ENCODE results near the gene NAV2.

NAV2 gene

DNA sequence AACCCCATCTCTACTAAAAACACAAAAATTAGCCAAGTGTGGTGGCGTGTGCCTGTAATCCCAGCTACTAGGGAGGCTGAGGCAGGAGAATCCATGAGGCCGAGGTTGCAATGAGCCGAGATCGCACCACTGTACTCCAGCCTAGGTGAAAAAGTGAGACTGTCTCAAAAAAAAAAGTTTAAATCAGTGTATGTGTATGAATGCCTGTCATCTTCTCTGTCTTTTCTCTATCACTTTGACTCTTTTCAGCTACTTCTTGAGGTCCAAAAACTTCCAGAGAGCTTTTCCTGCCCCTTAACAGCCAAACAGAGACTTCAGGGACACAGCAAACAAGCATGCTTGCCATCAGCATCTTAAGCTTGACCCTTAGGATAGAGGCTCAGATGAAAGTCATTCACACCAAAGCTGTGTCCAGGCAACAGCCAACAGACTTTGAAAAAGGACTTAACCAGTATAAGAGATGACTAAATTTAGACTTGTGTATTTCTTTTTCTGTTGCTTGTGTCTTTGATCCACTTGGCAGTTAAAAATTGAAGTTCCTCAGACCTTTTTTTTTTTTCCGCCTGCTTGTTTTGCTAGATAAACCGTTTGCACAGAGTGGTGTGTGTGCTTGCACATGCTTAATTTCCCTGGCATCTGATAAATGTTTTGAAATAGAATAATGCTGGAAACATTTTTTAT lies 295.7 kb downstream of the NAV2 start:
- in situ Hi-C loops (cut with HindIII; ENCODE audit: low sequenced_read_pairs): no loop called here

DNA sequence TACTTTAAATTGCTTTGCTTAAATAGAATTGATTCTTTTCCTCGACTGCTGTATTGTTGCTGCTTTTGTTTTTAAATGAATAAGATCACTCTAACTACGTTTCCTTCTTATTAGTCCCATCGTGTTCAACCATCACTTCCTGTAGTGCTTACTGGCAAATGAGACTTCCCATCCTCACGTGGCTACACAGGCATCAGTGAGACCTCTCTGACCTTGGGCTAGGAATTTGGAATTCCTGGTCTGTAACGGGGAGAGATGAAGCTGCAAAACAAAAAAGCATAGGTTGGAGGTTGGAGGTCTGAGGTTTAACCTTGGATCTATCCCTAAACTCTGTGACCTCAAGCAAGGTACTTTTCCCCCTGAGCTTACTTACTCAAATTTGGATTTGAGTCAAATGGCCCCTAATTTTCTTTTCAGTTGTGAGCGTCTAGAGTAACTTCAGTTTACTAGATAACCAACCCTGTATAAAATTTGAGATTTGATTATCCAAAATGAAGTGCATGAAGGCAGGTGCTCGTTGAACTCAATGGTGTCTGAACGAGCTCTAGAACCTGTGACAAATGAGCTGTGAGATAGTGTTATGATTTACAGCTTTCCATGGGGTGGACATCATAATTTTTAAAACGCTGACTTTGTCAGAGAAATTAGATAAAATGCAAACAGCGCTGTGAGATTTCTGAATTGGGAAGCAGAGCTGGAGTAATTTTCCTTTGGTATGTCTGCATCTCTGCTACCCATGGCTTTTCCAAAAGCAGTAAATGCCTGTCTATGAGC lies 296.4 kb downstream of the NAV2 start:
- in situ Hi-C loops (cut with HindIII; ENCODE audit: low sequenced_read_pairs): no loop called here

GRCh38 chr11:20010156-20010850 lies 297.7 kb downstream of the NAV2 start:
- in situ Hi-C loops (cut with HindIII; ENCODE audit: low sequenced_read_pairs): no loop called here

GRCh38 chr11:20010851-20011225 lies 298.2 kb downstream of the NAV2 start:
- in situ Hi-C loops (cut with HindIII; ENCODE audit: low sequenced_read_pairs): no loop called here

- in situ Hi-C loops (cut with HindIII; ENCODE audit: low sequenced_read_pairs): no loop called here
These were observed 298.8 kb downstream of the NAV2 start for GRCh38 chr11:20011307-20011951.

DNA sequence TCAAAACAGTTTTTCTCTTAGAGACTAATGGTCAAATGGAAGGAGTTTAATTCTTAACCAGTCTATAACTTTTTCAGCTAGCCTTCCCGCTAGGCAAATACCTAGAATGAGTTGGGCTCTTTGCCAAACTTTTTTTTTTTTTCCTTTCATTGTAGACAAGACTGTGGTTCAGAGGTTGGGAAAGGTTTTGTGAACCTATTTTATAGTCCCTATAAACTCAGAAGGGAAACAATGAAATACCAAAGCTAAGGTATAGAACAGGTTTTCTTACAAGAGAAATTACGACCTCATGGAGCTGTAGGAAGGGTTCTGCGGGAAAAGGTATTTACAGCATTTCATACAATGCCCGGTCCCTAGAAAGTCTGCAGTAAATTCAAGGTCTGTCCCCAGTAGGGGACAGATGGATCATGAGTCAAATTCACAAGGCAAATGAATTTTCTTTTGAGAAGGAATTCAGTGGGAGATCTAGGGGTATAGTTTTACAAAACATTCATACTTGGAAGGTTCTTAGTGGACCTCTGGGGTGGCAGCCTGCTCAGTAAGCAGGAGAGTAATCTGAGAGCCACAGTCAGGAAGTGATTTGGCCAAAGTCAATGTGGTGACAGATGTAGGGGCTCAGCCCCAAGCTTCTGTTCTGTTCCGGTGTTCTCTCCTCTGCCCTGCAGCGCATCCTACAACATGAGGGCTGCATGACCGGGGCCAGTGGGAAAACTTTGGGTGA lies 300.9 kb downstream of the NAV2 start:
- in situ Hi-C loops (cut with HindIII; ENCODE audit: low sequenced_read_pairs): no loop called here

- in situ Hi-C loops (cut with HindIII; ENCODE audit: low sequenced_read_pairs): no loop called here
These were observed 301.4 kb downstream of the NAV2 start for GRCh38 chr11:20014067-20014402.

- in situ Hi-C loops (cut with HindIII; ENCODE audit: low sequenced_read_pairs): no loop called here
These were observed 302.5 kb downstream of the NAV2 start for GRCh38 chr11:20015101-20015500.

DNA sequence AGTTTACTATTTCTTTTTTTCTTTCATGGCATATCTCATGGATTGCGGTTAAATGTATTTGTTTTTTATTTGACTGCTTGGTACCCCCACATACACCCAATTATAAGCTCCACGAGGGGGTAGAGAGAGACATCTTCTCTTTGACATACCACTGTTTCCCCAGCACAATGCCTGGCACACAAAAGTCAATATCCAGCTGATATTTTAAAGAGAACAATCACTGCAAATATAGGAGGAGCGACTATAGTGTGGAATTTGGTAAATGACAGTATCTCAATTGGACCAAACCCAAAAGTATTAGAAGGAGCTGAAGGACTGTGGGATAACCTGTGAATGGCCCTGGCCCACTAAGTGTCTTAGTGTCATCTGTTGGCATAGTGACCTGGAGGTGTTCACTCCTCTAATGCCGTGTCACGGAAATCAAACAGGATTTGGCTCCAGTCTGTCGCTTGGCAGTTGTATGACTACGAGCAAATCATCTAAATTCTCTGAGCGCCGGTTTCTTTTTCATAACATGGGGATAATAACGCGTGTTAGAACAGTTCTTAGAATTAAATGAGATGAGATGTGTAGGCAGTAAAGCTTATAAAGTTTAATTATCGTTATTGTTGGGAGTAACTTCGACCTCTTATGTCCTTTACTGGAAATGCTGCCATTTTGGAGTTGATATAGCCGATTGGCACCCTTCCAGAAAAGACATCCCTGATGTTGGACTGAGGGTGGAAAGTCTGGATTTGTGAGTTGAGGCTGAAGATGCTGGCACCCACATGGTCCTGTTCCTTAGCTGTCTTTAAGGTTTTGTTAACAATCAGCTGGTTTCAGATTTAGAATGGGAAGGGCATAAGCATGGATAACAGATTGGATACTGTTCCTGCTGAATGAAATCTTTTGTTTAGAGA lies 303.1 kb downstream of the NAV2 start:
- in situ Hi-C loops (cut with HindIII; ENCODE audit: low sequenced_read_pairs): no loop called here

DNA sequence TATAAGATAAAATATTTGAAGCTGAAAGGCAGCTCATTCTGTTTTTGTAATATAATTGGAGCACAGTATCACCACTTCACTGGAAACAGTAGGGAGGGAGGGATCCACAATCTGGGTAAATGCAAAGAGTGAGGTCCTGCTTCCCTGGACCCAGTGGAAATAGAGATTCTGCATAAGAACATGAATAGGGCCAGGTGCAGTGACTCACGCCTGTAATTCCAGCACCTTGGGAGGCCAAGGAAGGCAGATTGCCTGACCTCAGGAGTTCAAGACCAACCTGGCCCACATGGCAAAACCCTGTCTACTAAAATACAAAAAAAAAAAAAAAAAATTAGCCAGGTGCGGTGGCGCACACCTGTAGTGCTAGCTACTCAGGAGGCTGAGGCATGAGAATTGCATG lies 303.9 kb downstream of the NAV2 start:
- in situ Hi-C loops (cut with HindIII; ENCODE audit: low sequenced_read_pairs): no loop called here

- in situ Hi-C loops (cut with HindIII; ENCODE audit: low sequenced_read_pairs): no loop called here
These were observed 304.7 kb downstream of the NAV2 start for GRCh38 chr11:20017320-20017719.

GRCh38 chr11:20020198-20020597 lies 307.6 kb downstream of the NAV2 start:
- in situ Hi-C loops (cut with HindIII; ENCODE audit: low sequenced_read_pairs): no loop called here

DNA sequence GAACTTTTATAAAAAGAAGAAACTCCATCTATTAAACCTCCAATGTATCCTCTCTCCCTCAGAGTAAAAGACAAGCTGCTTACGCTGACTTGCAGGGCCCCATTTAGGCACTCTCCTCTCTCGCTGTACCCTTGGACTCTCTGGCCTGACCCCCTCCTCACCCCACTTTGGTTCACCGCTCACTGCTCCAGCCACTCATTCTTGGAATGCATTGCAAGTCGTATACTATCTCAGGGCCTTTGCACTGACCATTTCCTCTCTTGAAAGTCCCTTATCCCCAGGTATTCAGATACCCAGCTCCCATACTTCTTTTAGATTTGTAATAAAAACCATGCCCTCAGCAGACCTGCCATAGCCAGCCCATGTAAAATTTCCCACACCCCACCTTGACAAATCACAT lies 308.1 kb downstream of the NAV2 start:
- in situ Hi-C loops (cut with HindIII; ENCODE audit: low sequenced_read_pairs): no loop called here

DNA sequence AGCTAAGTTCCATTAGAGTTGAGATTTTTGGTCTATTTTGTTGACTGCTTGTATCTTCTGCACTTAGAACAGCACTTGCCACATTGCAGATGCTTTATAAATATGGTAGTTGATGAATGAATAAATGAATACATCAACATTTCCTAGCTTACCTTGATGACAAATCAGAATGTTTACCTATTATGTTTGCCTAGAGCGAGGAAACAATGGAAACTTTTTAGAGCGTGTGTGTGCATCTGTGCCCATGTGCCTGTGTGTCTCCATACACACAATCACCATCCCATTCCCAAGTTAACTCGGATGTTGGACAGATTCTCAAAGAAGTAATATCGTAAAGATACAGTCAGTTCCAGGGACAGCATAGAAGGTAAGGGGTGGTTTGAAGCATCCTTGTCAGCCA lies 308.6 kb downstream of the NAV2 start:
- in situ Hi-C loops (cut with HindIII; ENCODE audit: low sequenced_read_pairs): no loop called here

DNA sequence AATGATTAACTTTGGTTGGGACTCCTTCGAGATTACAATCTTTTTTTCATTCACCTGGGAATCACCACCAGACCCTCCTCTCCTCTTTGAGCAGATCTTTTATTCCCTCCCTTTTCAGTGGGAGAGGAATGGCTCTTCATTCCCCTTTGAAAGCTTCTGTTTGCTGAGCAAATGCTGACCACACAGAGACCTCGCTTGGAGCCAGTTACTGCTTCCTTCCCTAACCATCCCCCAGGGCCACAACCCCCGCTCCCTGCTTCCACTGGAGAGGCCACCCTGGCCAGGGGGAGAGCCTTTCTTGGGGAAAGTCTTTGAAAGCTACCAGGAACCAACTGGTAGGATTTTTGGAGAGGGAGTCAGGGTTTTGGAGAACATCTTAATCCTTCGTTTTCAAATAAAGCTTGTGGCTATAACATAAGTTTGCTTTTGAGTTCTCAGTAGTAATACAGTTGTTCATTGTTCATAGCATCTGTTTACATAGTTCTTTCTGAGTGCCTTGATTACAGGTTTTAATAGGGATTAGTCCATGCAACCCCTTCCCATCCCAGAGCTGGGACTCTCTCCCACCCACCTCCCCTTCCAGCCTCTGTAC lies 309.2 kb downstream of the NAV2 start:
- in situ Hi-C loops (cut with HindIII; ENCODE audit: low sequenced_read_pairs): no loop called here

DNA sequence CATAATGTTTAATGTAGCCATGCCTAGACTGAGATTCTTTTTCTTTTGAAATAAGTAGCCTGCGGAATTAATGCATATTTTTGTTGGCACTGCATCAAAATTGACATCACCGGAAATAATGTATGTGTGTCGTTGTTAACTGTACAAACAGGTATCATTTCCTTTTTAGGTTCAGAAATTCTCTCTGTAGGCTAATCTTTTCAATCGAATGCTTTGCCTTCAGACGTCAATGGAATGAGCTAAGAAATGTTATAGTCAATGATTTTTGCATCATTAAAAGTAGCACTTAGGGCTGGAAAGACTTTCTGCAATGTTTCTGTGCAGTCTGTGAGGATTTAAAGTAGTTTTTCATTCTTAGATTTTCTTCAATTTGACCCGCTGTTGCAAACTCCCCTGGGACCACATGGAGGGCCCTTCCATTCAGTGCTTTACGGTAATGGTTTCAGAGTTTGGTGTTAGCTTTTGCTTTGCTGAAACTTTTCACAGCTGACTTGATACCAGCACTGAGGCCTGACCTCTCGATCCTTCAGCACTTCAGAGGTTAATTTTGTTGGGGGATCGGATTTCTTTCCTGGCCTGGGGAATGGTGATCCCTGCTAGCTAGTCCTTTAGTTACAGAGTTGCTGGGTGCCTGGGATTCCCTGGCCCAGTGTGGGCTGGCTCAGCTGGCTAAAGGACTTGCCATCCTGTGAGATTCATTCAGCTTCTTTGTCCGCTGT lies 309.9 kb downstream of the NAV2 start:
- in situ Hi-C loops (cut with HindIII; ENCODE audit: low sequenced_read_pairs): no loop called here

- in situ Hi-C loops (cut with HindIII; ENCODE audit: low sequenced_read_pairs): no loop called here
These were observed 310.4 kb downstream of the NAV2 start for GRCh38 chr11:20023082-20023426.

DNA sequence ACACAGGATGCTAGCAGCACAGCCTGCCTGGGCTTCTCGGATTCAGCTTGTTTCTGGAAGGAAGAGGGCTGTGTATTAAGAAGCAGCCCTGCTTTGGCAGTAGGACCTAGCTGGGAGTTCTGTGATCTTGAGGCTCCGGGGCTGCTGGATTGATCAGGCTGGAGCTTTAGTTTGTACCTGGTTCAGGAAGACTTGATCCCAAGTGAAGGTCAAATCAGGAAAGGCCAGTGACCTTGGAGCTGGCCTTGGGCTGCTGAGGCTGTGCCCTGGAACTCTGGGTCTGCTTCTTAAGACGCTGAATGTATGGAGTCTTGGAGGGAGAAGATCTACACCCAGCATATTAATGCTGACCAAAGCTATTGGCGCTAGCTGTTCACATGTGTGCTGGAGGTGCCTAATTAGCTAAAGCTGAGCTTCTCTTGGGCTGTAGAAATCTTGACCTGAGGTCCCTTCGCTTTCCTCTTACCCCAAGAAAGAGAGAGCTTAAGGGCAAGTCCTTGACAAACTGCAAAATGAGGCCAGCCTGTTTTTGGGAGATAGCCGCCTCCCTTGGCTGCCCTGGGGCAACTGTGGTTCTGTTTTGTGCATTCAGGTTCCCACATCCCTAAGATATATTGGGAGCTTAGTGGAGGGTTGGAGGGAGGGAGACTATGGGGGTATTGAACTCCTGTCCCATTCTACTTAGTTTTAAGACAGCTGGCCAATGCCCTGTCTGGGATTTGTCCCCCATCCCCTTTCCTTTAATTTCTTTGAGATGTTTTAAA lies 311.7 kb downstream of the NAV2 start:
- in situ Hi-C loops (cut with HindIII; ENCODE audit: low sequenced_read_pairs): no loop called here
